ENCODE data around the gene MDP1.

MDP1 gene

DNA sequence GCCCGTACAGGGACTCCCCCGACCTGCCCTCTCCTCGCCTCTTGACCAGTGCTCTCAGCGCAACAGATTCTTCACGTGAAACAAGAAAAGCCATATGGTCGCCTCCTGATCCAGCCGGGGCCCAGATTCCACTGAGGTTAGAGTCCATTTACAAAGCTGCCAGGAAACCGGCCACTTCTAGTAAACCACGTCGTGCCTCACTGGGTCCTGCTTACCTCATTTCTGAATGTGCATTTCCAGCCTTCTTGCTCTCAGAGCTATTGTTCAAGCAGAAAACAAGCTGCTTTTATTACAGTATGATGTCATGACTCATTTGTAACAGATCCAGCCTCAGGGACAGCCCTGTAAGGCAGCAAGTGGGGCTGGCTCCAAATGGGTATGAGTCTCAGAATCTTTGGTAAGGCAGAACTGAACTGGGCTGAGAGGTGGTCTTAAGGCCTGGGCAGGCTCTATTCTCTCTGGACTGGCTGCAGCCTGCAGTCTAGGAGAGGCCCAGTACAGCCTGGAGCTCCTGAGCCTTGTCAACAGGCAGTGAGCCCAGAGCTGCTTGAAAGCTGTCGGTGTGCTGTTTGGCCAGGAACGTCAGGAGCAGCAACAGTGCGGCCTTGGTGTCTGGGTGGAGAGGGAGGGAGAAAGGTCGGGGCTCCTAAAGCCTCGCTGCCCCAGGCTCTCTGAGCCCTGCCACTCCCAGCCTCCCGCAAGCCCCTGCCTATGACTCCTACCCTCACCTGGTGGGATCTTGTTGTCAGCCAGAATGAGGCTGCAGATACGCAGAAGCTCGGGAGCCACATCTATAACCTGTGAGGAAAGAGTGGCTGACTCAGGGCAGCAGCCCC, 35.7 kb downstream of the MDP1 start:
- DNase-seq, result no peak

DNA sequence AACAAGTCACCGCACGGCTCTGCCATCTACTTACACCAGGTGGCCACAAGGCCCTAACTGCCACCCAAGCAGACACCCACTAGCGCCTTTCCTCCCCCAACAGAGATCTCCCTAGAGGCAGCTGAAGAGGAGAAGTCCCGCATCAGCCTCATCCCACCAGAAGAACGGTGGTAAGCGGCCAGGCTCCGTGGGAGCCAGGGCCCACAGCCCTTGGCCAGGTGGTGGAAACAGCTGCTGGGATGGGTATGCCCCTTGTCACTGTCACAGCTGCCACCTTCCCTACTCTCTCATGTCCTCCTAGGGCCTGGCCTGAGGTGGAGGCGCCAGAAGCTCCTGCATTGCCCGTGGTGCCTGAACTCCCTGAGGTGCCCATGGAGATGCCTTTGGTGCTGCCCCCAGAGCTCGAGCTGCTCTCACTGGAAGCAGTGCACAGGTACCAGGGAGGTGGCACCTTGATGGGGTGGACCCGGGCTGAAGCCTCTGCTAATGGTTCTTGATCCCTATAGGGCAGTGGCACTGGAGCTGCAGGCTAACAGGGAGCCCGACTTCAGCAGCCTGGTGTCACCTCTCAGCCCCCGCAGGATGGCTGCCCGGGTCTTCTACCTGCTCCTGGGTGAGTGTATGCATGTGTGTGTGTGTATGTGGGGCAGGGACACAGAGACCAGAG, 36.4 kb downstream of the MDP1 start:
- no peak for DNase-seq

DNA sequence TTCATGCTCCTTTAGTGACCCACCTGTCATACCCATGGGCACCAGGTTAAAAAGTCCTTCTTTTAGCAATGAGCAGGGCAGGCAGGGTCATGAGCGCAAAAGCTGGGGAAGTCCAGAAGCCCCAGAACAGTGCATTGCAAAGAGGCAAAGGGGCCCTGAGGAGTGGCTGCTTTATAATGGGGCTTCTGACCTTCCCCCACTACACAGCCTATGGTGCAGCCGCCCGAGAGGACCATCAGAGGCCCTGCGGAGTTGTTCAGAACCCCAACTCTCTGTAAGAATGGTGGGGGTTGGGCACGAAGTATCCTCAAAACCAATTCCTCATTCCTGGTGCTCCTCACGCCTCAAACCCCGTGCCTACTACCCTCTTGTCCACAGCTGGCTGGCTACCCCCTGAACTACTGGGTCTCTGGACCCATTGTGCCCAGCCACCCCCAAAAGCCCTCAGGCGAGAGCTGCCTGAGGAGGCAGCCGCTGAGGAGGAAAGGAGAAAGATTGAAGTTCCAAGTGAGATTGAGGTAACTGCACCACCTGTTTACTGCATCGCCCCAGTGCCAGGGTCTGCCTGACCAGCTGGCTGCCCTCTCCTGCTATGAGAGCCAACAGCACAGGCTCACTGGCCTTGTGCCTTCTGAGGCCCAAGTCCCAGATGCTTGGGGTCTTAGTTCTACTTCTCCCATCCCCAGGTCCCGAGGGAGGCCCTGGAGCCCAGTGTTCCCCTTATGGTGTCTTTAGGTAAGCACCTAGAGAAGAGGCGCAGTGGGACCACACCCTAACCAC, 37.3 kb downstream of the MDP1 start:
- DNase-seq, result no peak

DNA sequence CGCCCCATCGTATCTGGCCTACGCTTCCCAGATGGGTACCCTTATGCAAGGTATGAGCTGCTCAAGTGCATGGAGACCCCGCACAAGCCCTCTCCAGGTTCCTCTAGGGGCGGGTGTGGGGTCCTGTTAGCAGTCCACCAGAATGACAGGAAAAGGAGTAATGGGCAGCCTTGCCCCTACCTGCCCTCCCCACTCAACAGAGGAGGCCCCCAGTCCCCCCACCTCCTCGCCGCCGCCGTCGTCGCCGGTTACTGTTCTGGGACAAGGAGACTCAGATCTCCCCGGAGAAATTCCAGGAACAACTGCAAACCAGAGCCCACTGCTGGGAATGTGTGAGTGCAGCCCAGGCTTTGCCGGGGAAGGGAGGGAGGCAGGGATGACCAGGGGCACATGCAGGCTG, 38.0 kb downstream of the MDP1 start:
- DNase-seq, result no peak

DNA sequence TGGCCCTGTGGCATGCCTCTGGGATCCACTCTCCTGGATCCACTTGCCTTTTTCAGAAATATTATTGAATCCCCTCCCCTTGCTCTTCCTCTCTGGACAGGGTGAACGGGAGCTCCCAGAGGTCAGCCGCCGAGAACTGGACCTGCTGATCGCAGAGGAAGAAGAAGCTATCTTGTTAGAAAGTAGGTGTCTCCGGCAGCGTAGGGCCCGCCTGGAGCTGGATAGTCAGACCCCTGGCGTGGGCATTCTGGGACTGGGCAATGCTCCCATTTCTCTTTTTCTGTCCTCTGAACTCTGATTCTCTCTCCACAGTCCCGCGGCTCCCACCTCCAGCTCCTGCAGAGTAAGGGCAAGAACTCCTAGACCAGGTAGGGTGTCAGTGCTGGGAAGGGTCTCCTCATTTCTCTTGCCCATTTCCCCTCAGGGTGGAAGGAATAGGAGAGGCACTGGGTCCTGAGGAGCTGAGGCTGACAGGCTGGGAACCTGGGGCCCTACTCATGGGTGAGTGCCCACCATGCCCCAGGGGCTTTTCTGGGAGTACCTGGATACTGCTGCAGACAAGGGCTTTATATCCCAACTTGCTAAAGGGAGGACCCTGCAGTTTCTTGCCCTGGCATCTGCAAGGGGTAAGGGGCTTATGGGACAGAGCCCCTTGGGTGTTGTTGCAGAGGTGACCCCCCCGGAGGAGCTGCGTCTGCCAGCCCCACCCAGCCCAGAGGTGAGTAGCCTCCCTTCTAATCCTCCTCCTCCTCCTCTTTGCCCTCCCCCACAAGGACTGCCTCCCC, 38.6 kb downstream of the MDP1 start:
- DNase-seq, result no peak

DNA sequence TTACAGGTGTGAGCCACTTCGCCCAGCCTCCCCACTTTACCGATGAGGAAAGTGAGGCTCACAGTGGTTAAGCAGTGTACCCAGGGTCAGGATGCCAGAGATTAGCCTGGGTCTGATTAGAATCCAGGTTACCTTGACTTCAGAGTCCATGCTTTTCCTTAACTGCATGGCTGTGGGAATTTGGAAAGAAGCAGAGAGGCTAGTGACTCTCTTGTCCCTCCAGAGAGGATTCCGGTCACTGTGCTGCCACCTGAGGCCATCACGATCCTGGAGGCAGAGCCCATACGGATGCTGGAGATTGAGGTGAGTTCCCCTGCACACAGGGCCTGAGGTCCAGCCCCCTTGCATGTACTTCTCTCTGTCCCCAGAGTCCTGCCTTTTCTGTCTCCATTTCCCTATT, 39.3 kb downstream of the MDP1 start:
- no peak for DNase-seq

DNA sequence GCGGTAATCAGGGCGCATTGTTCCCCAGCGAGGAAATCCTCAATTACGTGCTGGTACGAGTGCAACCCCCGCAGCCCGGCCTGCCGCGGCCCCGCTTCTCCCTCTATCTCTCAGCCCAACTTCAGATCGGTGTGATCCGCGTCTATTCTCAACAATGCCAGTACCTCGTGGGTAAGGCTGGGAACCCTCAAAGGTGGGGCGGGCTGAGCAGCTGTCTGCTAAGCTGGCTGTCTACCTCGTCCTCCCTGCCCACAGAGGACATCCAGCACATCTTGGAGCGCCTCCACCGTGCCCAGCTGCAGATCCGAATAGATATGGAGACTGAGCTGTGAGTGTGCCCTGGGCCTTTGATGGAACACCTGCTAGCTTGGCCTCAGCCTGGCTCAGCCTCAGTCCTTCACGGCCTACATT, 43.0 kb downstream of the MDP1 start:
- DNase-seq, result no peak

DNA sequence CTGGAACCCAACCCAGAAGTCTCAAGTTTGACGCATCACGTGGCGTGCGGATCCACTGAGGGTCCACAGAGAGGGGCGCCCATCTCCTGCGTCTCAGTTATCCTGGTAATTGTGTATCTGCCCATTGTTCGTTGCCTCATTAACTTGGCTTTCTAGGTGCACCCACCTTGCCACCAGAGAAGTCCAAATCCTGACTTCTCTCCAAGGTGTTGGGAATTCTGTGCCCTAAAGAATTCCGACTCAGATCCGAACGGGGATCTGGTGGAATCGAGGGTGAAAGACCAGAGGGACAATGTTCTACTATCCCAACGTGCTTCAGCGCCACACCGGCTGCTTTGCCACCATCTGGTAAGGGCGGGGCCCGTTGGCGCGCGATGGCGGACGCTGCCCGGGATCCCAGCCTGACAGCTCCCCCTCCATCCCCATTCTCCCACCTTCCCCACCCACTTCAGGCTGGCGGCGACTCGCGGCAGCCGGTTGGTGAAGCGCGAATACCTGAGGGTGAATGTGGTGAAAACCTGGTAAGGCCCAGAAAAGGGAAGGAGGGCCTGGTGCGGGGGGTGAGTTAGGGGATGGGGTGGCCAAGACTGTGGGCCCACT, 43.5 kb downstream of the MDP1 start:
- DNase-seq, result no peak

DNA sequence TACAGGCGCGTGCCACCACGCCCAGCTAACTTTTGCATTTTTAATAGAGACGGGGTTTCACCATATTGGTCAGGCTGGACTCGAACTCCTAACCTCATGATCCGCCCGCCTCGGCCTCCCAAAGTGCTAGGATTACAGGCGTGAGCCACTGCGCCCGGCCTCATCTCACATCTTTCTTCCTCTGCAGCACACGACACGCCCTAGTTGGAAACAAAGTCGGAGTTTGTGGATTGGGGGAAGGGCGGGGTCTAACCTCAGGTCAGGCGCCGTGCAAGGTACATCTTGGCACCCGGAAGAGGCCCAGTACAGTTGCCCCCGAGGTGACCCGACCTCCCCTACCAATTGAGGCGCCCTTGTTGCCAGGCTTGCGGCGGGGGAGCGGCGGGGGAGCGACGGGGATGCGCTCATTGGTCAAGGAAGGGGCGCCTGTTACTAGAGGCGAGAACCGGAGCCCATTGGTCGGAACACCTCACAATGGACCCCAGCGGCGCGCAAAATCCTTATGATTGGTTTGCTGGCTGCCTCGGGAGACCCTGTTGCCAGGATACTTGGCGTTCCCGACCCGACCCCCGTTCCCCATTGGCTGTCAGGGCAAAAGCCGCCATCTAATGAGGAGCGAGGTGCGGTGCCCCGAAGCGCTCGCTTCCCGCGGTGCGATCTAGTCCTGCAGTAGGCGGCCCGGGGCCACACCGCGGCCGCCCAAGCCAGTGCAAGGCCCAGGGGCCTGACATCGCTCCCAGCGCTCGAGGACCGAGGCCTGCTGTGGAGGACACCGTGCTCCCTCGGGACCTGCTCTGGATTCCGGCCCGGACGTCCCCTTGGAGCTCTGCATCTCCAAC, 44.2 kb downstream of the MDP1 start, which contains the start of gene REC8:
REC8 (plus strand) TSS at position 659 of the 839 bp plus-strand sequence. CDS start 473 bp downstream, outside the sequence.
- no peak for DNase-seq

DNA sequence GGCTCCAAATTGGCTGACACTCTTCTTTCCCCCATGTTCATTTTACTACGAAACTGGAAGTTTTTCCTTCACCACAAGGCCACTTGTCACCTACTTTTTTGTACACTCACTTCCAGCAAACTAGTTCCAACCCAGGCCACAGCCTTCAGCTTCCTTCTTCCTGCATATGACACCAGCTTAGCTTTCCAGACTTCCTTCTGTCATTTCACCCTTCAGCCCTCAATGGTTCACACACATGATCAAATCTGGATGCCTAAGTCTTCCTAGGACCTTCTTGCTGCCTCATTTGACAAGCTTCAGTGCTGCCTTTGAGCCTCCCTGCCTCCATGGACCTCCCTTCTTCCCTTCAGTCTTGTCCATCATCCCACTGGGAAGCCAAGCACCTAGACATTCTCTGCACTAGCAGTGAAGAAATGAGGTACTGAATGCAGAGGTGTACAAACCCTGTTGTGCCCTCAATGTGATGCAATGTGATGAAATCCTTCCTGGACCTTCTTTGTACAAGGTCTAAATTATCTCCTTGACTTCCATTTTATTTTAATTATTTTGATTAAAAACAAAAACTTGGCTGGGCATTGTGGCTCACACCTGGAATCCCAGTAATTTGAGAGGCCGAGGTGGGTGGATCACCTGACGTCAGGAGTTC, 48.3 kb downstream of the MDP1 start:
- no peak for DNase-seq

DNA sequence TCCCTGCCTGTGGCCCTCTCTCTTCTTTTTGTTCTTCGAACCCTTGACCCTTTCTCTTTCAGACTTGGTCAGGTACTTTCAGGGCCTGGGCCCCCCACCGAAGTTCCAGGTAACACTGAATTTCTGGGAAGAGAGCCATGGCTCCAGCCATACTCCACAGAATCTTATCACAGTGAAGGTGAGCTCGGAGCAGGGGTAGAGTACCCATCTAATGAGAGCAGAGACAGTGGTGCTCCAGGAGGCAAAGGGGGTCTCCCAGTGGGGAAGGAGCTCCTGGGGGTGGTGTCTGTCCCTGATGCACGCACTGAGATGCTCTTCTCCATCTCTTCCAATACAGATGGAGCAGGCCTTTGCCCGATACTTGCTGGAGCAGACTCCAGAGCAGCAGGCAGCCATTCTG, 50.1 kb downstream of the MDP1 start:
- DNase-seq, result no peak

DNA sequence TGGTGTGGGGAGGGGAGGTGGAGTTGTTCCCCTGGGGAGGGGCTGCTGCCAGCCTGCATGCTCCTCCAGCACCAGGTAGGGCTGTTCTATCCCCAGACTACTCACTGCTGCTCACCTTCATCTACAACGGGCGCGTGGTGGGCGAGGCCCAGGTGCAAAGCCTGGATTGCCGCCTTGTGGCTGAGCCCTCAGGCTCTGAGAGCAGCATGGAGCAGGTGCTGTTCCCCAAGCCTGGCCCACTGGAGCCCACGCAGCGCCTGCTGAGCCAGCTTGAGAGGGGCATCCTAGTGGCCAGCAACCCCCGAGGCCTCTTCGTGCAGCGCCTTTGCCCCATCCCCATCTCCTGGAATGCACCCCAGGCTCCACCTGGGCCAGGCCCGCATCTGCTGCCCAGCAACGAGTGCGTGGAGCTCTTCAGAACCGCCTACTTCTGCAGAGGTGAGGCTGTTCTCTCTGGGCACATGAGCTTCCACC, 51.3 kb downstream of the MDP1 start:
- no peak for DNase-seq
